Measurements from ENCODE around the gene SEPTIN12.

DNA sequence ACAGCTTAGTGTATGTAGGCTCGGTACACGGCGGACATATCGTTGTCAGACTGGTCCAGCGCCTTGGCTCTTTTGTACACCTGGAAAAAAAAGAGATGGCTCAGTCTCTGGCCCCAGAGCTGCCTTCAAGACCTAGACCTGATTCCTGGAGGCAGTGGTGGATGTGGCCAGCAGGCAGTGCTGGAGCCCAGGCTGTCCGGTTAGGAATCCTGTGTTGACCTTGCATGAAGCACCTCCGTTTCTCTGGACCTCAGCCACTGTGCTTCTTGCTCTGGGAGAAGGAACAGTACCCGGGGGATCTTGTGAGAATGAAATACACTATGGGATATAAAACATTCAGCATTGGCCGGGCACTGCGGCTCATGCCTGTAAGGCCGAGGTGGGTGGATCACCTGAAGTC is 17.1 kb upstream of the SEPTIN12 start:
- TF ChIP-seq, protein P1, sequence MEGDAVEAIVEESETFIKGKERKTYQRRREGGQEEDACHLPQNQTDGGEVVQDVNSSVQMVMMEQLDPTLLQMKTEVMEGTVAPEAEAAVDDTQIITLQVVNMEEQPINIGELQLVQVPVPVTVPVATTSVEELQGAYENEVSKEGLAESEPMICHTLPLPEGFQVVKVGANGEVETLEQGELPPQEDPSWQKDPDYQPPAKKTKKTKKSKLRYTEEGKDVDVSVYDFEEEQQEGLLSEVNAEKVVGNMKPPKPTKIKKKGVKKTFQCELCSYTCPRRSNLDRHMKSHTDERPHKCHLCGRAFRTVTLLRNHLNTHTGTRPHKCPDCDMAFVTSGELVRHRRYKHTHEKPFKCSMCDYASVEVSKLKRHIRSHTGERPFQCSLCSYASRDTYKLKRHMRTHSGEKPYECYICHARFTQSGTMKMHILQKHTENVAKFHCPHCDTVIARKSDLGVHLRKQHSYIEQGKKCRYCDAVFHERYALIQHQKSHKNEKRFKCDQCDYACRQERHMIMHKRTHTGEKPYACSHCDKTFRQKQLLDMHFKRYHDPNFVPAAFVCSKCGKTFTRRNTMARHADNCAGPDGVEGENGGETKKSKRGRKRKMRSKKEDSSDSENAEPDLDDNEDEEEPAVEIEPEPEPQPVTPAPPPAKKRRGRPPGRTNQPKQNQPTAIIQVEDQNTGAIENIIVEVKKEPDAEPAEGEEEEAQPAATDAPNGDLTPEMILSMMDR (conservative IDR thresholded peaks at IDR 0.05; ENCODE audit: low read length) = no peak
- TF ChIP-seq EZH2phosphoT487 (IDR thresholded peaks at IDR 0.05; ENCODE audit: borderline replicate concordance) = no peak
